A549 (cell line): Measurements from ENCODE around the gene KLHL11. TPM values are rescaled to one million over a fixed set of nuclear protein-coding genes. Genes with fewer than 3 reads are reported as not detected.

Experiments used
- ATAC-seq, 2 experiments: fragments of 200-7000 bp in 1 of 2; fragments of >200 bp in 1 of 2; cut with Nextera tagmentation in 1 of 2; cut with Tn5 transposase in 1 of 2; 3 replicates each; pipeline versions ENCODE4 v1.8.0 to v1.9.1; 2018 to 2020; ENCODE audit warnings: mild to moderate bottlenecking in 1 of 2, moderate library complexity in 1 of 2
- CTCF ChIA-PET: fragments of 300-600 bp; sonication (Branson Sonifier 250); formaldehyde crosslinking; extraction: SDS; loops from one replicate; lab custom pipeline; 2021; ENCODE audit warnings: antibody characterized with exemption, inconsistent platforms; lab: Yijun Ruan, JAX
- POLR2A ChIA-PET: fragments of 350-600 bp; formaldehyde crosslinking; extraction: SDS; loops from one replicate; lab custom pipeline; 2021; ENCODE audit warnings: antibody characterized with exemption, inconsistent platforms; lab: Yijun Ruan, JAX
- DNase-seq, 2 experiments: peaks; one replicate each; pipeline versions ENCODE4 v3.0.0 to v3.0.0-alpha.2; 2011 to 2016; ENCODE audit warnings: low read depth in 1 of 2, low spot score in 1 of 2
- FAIRE-seq: peaks from 2 replicates; lab custom pipeline; 2011; peaks lifted over from hg19 to GRCh38; lab: Jason Lieb, UNC
- H3K27ac ChIP-seq, 2 experiments: fragments of >200 bp; sonication (Bioruptor Twin); formaldehyde crosslinking; 3 replicates each; pipeline ENCODE4 v1.5.1; 2016 to 2017
- H3K4me1 ChIP-seq: fragments of >200 bp; sonication (Bioruptor Twin); formaldehyde crosslinking; 3 replicates; pipeline ENCODE4 v1.6.1; 2016
- H3K4me2 ChIP-seq: fragments of >200 bp; sonication (Bioruptor Twin); formaldehyde crosslinking; 3 replicates; pipeline ENCODE4 v1.6.1; 2016
- H3K4me3 ChIP-seq: fragments of >200 bp; sonication (Bioruptor Twin); formaldehyde crosslinking; 3 replicates; pipeline ENCODE4 v1.5.1; 2016
- H3K9me3 ChIP-seq: fragments of >200 bp; sonication (Bioruptor Twin); formaldehyde crosslinking; 3 replicates; pipeline ENCODE4 v1.6.1; 2016
- HDAC2 ChIP-seq: fragments of 200-600 bp; sonication (generic); IDR thresholded peaks from 2 replicates; pipeline ENCODE4 v1.6.1; 2016
- MAZ ChIP-seq: fragments of 150-350 bp; IDR thresholded peaks from 2 replicates; pipeline ENCODE4 v1.6.1; 2014; ENCODE audit warnings: antibody characterized with exemption, low read depth, low read length, borderline replicate concordance
- WGBS: methylation state at CpG from one replicate; pipeline ENCODE4 v1.1.6; 2017; ENCODE audit errors: missing lambda C conversion rate; 5-methylcytosine and 5-hydroxymethylcytosine counted together
- polyA plus RNA-seq, 4 experiments: library from polyadenylated mRNA; depleted of rRNA in 3 of 4; stranded (reverse); fragments of >200 nt; fragmentation: RNase III in 1 of 4; extraction: RNeasy Plus Mini Kit Qiagen cat#74134 plus additional on column Dnase treatment in 1 of 4; gene quantifications; 2 replicates in 3 of 4; 3 replicates in 1 of 4; pipeline ENCODE4 v1.2.3, GENCODE V29; 2011 to 2017
- small RNA-seq, 6 experiments: library from RNA; depleted of rRNA; stranded (forward); fragments of <200 nt; gene quantifications; one replicate each; pipeline ENCODE3, GENCODE V24; 2012

The KLHL11 gene
- polyA plus RNA-seq, 2 of the 4 experiments (the other 2 are of a cell fraction): 3.8 to 12.7 TPM

DNA sequence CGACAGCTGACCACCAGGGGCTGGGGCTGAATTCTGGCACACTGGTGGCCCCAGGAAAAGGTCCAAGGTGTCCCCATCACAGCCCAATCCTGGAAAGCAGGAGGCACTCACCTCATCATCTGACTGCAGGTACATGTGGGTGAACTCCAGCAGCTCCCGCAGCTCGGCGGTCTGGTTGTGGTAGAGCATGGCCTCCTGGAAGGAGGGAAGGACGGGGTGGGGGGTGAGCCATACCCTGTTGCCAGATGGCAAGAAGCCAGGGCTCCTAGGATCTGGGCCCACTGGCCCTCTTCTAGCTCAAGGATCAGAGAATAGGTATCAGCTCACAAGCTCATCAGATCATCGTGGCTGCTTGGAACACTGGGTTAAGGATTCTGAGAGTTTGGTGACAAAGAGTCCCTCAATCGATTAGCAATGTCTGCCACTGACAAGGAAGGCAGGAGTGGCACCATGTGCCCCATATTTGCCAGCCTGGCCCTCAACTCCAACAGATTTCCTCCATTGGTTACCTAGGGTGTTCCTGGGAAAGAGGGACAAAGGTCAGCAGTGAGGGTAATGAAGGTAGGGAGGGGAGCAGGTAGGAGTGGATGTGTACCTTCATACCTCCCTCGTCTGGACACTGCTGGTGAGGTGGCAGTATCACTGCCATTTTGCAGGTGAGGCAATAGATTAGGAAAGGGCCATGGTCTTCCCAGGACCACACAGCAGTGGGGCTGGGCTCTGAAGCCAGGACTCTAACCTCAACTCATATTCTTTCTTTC is 58.4 kb downstream of the KLHL11 start:
- H3K9me3 ChIP-seq: no peaks in the 10 kb centered on the region
- H3K4me2 ChIP-seq: no peak overlapping the region
- CTCF ChIA-PET: interaction anchor here (0.7 to 52.0 kb wide), 4 partner anchors 37 to 153 kb away, joined by 3 to 3262 read pairs (median 6); partner anchors contain the start of genes GAST, HAP1 and JUP
- no peak for FAIRE-seq
- no peak for TF ChIP-seq MAZ
- TF ChIP-seq HDAC2: no peak
- H3K4me1 ChIP-seq: peaks cover 17% of the 10 kb centered on the region
- DNase-seq: no peak
- POLR2A ChIA-PET: interaction anchor here (0.9 kb wide), 1 partner anchor 119 kb away, joined by 3 read pairs; no protein-coding TSS in a partner anchor
- H3K4me3 ChIP-seq: no peak overlapping the region
- no peak for ATAC-seq
- H3K27ac ChIP-seq: no peak overlapping the region
- 90% methylated on average over 8 of the region's 8 CpGs for WGBS

Small RNAs within 50 kb of the gene (small RNA-seq; reads per million reads assigned to genes)
- gene AC125257.2: 0 reads per million in 6 experiments

Other genes with a start within 250 kb of the KLHL11 start
- 0.78 and 1.2 TPM in 2 replicates for gene KRT17, start 240.8 kb downstream of the KLHL11 start, polyA plus RNA-seq (2011; rRNA removed)
- 0.43 to 0.57 TPM (median 0.56 TPM) in 3 replicates for gene KRT17, start 240.8 kb downstream of the KLHL11 start, polyA plus RNA-seq (2017; fragmentation: RNase III; extraction: RNeasy Plus Mini Kit Qiagen cat#74134 plus additional on column Dnase treatment)
- gene EIF1, start 176.5 kb downstream of the KLHL11 start, polyA plus RNA-seq (2011; rRNA removed): 873 and 1,224 TPM in 2 replicates
- gene EIF1, start 176.5 kb downstream of the KLHL11 start, polyA plus RNA-seq (2017; fragmentation: RNase III; extraction: RNeasy Plus Mini Kit Qiagen cat#74134 plus additional on column Dnase treatment): 827 to 920 TPM (median 834 TPM) in 3 replicates
- gene GAST, start 153.1 kb downstream of the KLHL11 start, polyA plus RNA-seq (2011; rRNA removed): not detected in 2 replicates
- not detected in 3 replicates for gene GAST, start 153.1 kb downstream of the KLHL11 start, polyA plus RNA-seq (2017; fragmentation: RNase III; extraction: RNeasy Plus Mini Kit Qiagen cat#74134 plus additional on column Dnase treatment)
- gene HAP1, start 130.8 kb downstream of the KLHL11 start, polyA plus RNA-seq (2011; rRNA removed): 2.0 and 2.2 TPM in 2 replicates
- gene HAP1, start 130.8 kb downstream of the KLHL11 start, polyA plus RNA-seq (2017; fragmentation: RNase III; extraction: RNeasy Plus Mini Kit Qiagen cat#74134 plus additional on column Dnase treatment): 1.3 to 2.3 TPM (median 1.6 TPM) in 3 replicates
- 54.8 and 110 TPM in 2 replicates for gene JUP, start 78.7 kb downstream of the KLHL11 start, polyA plus RNA-seq (2011; rRNA removed)
- gene JUP, start 78.7 kb downstream of the KLHL11 start, polyA plus RNA-seq (2017; fragmentation: RNase III; extraction: RNeasy Plus Mini Kit Qiagen cat#74134 plus additional on column Dnase treatment): 63.3 to 127 TPM (median 107 TPM) in 3 replicates
- gene P3H4, start 53.5 kb downstream of the KLHL11 start, polyA plus RNA-seq (2011; rRNA removed): 32.1 and 36.0 TPM in 2 replicates
- 41.6 to 62.1 TPM (median 52.8 TPM) in 3 replicates for gene P3H4, start 53.5 kb downstream of the KLHL11 start, polyA plus RNA-seq (2017; fragmentation: RNase III; extraction: RNeasy Plus Mini Kit Qiagen cat#74134 plus additional on column Dnase treatment)
- gene FKBP10, start 52.4 kb downstream of the KLHL11 start, polyA plus RNA-seq (2011; rRNA removed): 109 and 112 TPM in 2 replicates
- gene FKBP10, start 52.4 kb downstream of the KLHL11 start, polyA plus RNA-seq (2017; fragmentation: RNase III; extraction: RNeasy Plus Mini Kit Qiagen cat#74134 plus additional on column Dnase treatment): 109 to 121 TPM (median 119 TPM) in 3 replicates
- gene NT5C3B, start 29.2 kb downstream of the KLHL11 start, polyA plus RNA-seq (2011; rRNA removed): 167 and 171 TPM in 2 replicates
- 109 to 118 TPM (median 114 TPM) in 3 replicates for gene NT5C3B, start 29.2 kb downstream of the KLHL11 start, polyA plus RNA-seq (2017; fragmentation: RNase III; extraction: RNeasy Plus Mini Kit Qiagen cat#74134 plus additional on column Dnase treatment)
- gene KLHL10, start 27.6 kb downstream of the KLHL11 start, polyA plus RNA-seq (2011; rRNA removed): 0.13 and 0.19 TPM in 2 replicates
- gene KLHL10, start 27.6 kb downstream of the KLHL11 start, polyA plus RNA-seq (2017; fragmentation: RNase III; extraction: RNeasy Plus Mini Kit Qiagen cat#74134 plus additional on column Dnase treatment): 0.04 to 0.12 TPM (median 0.05 TPM) in 3 replicates
- gene ACLY, start 53.5 kb upstream of the KLHL11 start, polyA plus RNA-seq (2011; rRNA removed): 367 and 376 TPM in 2 replicates
- 337 to 355 TPM (median 344 TPM) in 3 replicates for gene ACLY, start 53.5 kb upstream of the KLHL11 start, polyA plus RNA-seq (2017; fragmentation: RNase III; extraction: RNeasy Plus Mini Kit Qiagen cat#74134 plus additional on column Dnase treatment)
- gene ODAD4, start 65.2 kb upstream of the KLHL11 start, polyA plus RNA-seq (2011; rRNA removed): 2.0 and 2.3 TPM in 2 replicates
- gene ODAD4, start 65.2 kb upstream of the KLHL11 start, polyA plus RNA-seq (2017; fragmentation: RNase III; extraction: RNeasy Plus Mini Kit Qiagen cat#74134 plus additional on column Dnase treatment): 2.2 to 2.5 TPM (median 2.3 TPM) in 3 replicates
- gene CNP, start 101.4 kb upstream of the KLHL11 start, polyA plus RNA-seq (2011; rRNA removed): 38.6 and 49.8 TPM in 2 replicates
- gene CNP, start 101.4 kb upstream of the KLHL11 start, polyA plus RNA-seq (2017; fragmentation: RNase III; extraction: RNeasy Plus Mini Kit Qiagen cat#74134 plus additional on column Dnase treatment): 113 to 118 TPM (median 116 TPM) in 3 replicates
- gene DNAJC7, start 152.0 kb upstream of the KLHL11 start, polyA plus RNA-seq (2011; rRNA removed): 95.3 and 116 TPM in 2 replicates
- gene DNAJC7, start 152.0 kb upstream of the KLHL11 start, polyA plus RNA-seq (2017; fragmentation: RNase III; extraction: RNeasy Plus Mini Kit Qiagen cat#74134 plus additional on column Dnase treatment): 140 to 161 TPM (median 148 TPM) in 3 replicates
- 52.2 and 54.3 TPM in 2 replicates for gene NKIRAS2, start 154.7 kb upstream of the KLHL11 start, polyA plus RNA-seq (2011; rRNA removed)
- 44.1 to 48.0 TPM (median 45.2 TPM) in 3 replicates for gene NKIRAS2, start 154.7 kb upstream of the KLHL11 start, polyA plus RNA-seq (2017; fragmentation: RNase III; extraction: RNeasy Plus Mini Kit Qiagen cat#74134 plus additional on column Dnase treatment)
- gene C17orf113, start 185.2 kb upstream of the KLHL11 start, polyA plus RNA-seq (2011; rRNA removed): 1.0 and 1.4 TPM in 2 replicates
- 0.55 to 0.80 TPM (median 0.67 TPM) in 3 replicates for gene C17orf113, start 185.2 kb upstream of the KLHL11 start, polyA plus RNA-seq (2017; fragmentation: RNase III; extraction: RNeasy Plus Mini Kit Qiagen cat#74134 plus additional on column Dnase treatment)
- gene ZNF385C, start 233.1 kb upstream of the KLHL11 start, polyA plus RNA-seq (2011; rRNA removed): 0.61 and 0.86 TPM in 2 replicates
- gene ZNF385C, start 233.1 kb upstream of the KLHL11 start, polyA plus RNA-seq (2017; fragmentation: RNase III; extraction: RNeasy Plus Mini Kit Qiagen cat#74134 plus additional on column Dnase treatment): 0.12 to 0.16 TPM (median 0.13 TPM) in 3 replicates
- gene DHX58, start 247.3 kb upstream of the KLHL11 start, polyA plus RNA-seq (2011; rRNA removed): 0.59 and 0.70 TPM in 2 replicates
- 0.26 to 0.37 TPM (median 0.37 TPM) in 3 replicates for gene DHX58, start 247.3 kb upstream of the KLHL11 start, polyA plus RNA-seq (2017; fragmentation: RNase III; extraction: RNeasy Plus Mini Kit Qiagen cat#74134 plus additional on column Dnase treatment)